K562 (cell line): Measurements from ENCODE around the gene COL4A5.
"Not testable (repeated sequence)": the region's sequence is repeated elsewhere in the genome, so short reads cannot be mapped to it uniquely, and the experiment has no call there.

Experiments used
- AFF1 ChIP-seq, 2 experiments: fragments of 450-650 bp; IDR thresholded peaks; 2 replicates each; pipeline ENCODE4 v1.6.1; 2018; ENCODE audit warnings: mild to moderate bottlenecking in 2 of 2, low read depth in 1 of 2; ENCODE audit not compliant: partially characterized antibody in 2 of 2
- ARNT ChIP-seq, 2 experiments: fragments of 450-650 bp; IDR thresholded peaks; 2 replicates each; pipeline ENCODE4 v1.6.1; 2016; ENCODE audit warnings: mild to moderate bottlenecking in 1 of 2
- ASH1L ChIP-seq: fragments of 450-650 bp; IDR thresholded peaks from 2 replicates; pipeline ENCODE4 v1.6.1; 2018; ENCODE audit warnings: borderline replicate concordance, mild to moderate bottlenecking, low read depth; ENCODE audit not compliant: partially characterized antibody
- CTCF ChIP-seq, 3 experiments: IDR thresholded peaks in 2 of 3; conservative IDR thresholded peaks in 1 of 3; 2 replicates each; pipeline ENCODE4 v1.5.1; 2011 to 2012; ENCODE audit warnings: low read length in 3 of 3, mild to moderate bottlenecking in 3 of 3, control low read depth in 2 of 3, improper control_type of control experiment in 1 of 3, inconsistent platforms in 1 of 3, low read depth in 1 of 3, mixed read lengths in 1 of 3, moderate library complexity in 1 of 3; ENCODE audit not compliant: insufficient read depth in 2 of 3
- HNRNPL ChIP-seq: fragments of 200-400 bp; formaldehyde crosslinking; IDR thresholded peaks from 2 replicates; pipeline ENCODE4 v1.6.1; 2017; ENCODE audit warnings: low read depth, mild to moderate bottlenecking, low read length
- KLF13 ChIP-seq: fragments of 450-650 bp; IDR thresholded peaks from 2 replicates; pipeline ENCODE4 v1.6.1; 2016; ENCODE audit warnings: missing genetic modification characterization, low read depth, mild to moderate bottlenecking, missing compliant biosample characterization, moderate library complexity, borderline replicate concordance
- RBBP5 ChIP-seq: fragments of 200-600 bp; sonication (generic); IDR thresholded peaks from 2 replicates; pipeline ENCODE4 v1.6.1; 2012; ENCODE audit warnings: borderline replicate concordance, mild to moderate bottlenecking, low read length, control low read depth, inconsistent platforms; ENCODE audit not compliant: insufficient read depth, poor library complexity, severe bottlenecking
- RFX7 ChIP-seq: fragments of 250-450 bp; sonication (Bioruptor Pico); IDR thresholded peaks from 2 replicates; pipeline ENCODE4 v1.5.1; 2021; ENCODE audit warnings: mild to moderate bottlenecking
- TBP ChIP-seq: optimal IDR thresholded peaks from 2 replicates; pipeline ENCODE3; 2011; ENCODE audit warnings: low read depth, low read length, improper control_type of control experiment
- USF2 ChIP-seq: sonication (generic); formaldehyde crosslinking; IDR thresholded peaks from 2 replicates; pipeline ENCODE4 v1.5.0; 2020; ENCODE audit warnings: missing genetic modification reagents

- not testable (repeated sequence) for TF ChIP-seq CTCF (IDR thresholded peaks at IDR 0.05 in 2 of 3, conservative IDR thresholded peaks at IDR 0.05 in 1 of 3; ENCODE audit: insufficient read depth in 2 of 3, low read depth in 1 of 3, low read length in 3 of 3); ASH1L; RBBP5; USF2 (CRISPR knock-in tag); HNRNPL; TBP; RFX7; KLF13; ARNT (IDR thresholded peaks at IDR 0.05); AFF1 (IDR thresholded peaks at IDR 0.05; ENCODE audit: low read depth in 1 of 2, partially characterized antibody in 2 of 2)
Measured at GRCh38 chrX:108481528-108481927, 41.9 kb downstream of the COL4A5 start.
